Endothelial cell of umbilical vein (primary cell): ENCODE measurements around the gene PRDM1.

Experiments
- EZH2 ChIP-seq: IDR thresholded peaks from 2 replicates; pipeline ENCODE4 v1.6.1; 2012; ENCODE audit warnings: borderline replicate concordance, low read depth, mild to moderate bottlenecking, moderate library complexity, low read length, inconsistent platforms; ENCODE audit not compliant: severe bottlenecking
- FOS ChIP-seq: IDR thresholded peaks from 2 replicates; pipeline ENCODE4 v1.6.1; 2011; ENCODE audit warnings: mild to moderate bottlenecking, low read length, moderate library complexity, borderline replicate concordance; ENCODE audit not compliant: insufficient read depth
- JUN ChIP-seq: IDR thresholded peaks from 2 replicates; pipeline ENCODE4 v1.6.1; 2011; ENCODE audit warnings: borderline replicate concordance, low read depth; ENCODE audit not compliant: insufficient read length, insufficient read depth
- MYC ChIP-seq: IDR thresholded peaks from one replicate; pipeline ENCODE4 v1.6.1; 2011; ENCODE audit warnings: mild to moderate bottlenecking, low read depth, low read length
- POLR2A ChIP-seq: IDR thresholded peaks from 2 replicates; pipeline ENCODE4 v1.6.1; 2012; ENCODE audit warnings: low read depth, mild to moderate bottlenecking, control low read depth, low read length
- POLR2AphosphoS5 ChIP-seq: IDR thresholded peaks from 2 replicates; pipeline ENCODE4 v1.6.1; 2012; ENCODE audit warnings: low read depth, mild to moderate bottlenecking, control low read depth, low read length, moderate library complexity; ENCODE audit not compliant: insufficient read depth
- TF ChIP-seq, protein P1 (sequence below), 2 donors: IDR thresholded peaks; 1 replicate in 1 of 2; 2 replicates in 1 of 2; pipeline ENCODE4 v1.5.1; 2011; ENCODE audit warnings: low read length in 2 of 2, mild to moderate bottlenecking in 2 of 2, moderate library complexity in 2 of 2, control low read depth in 1 of 2, inconsistent platforms in 1 of 2, low read depth in 1 of 2; ENCODE audit not compliant: insufficient read depth in 1 of 2; ENCODE audit errors: extremely low read depth in 1 of 2
- TF ChIP-seq, protein P2 (sequence below): IDR thresholded peaks from 2 replicates; pipeline ENCODE4 v1.6.1; 2011; ENCODE audit not compliant: insufficient read depth, insufficient read length

DNA sequence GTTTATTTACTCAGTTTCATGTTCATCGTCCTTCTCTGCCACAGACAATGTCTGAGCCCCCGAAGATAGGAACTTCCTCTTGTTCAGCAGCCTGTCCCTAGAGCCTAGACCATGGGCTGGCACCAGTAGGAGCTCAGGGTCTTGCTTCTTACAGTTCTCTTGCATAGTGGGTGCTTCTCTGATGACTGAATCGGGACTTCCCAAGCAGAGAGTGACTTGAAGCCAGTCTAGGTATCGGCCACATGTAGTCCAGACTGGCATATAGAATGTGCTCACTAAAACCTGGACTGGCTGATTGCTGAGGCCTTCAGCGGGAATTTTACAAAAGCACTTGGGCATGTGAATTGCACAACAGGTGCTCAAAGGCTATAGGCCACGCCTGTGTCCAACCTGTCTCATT, 52.0 kb downstream of the PRDM1 start:
- TF ChIP-seq, protein P1, sequence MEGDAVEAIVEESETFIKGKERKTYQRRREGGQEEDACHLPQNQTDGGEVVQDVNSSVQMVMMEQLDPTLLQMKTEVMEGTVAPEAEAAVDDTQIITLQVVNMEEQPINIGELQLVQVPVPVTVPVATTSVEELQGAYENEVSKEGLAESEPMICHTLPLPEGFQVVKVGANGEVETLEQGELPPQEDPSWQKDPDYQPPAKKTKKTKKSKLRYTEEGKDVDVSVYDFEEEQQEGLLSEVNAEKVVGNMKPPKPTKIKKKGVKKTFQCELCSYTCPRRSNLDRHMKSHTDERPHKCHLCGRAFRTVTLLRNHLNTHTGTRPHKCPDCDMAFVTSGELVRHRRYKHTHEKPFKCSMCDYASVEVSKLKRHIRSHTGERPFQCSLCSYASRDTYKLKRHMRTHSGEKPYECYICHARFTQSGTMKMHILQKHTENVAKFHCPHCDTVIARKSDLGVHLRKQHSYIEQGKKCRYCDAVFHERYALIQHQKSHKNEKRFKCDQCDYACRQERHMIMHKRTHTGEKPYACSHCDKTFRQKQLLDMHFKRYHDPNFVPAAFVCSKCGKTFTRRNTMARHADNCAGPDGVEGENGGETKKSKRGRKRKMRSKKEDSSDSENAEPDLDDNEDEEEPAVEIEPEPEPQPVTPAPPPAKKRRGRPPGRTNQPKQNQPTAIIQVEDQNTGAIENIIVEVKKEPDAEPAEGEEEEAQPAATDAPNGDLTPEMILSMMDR (IDR thresholded peaks at IDR 0.05; ENCODE audit: extremely low read depth in 1 of 2, insufficient read depth in 1 of 2, low read depth in 1 of 2, low read length in 2 of 2): no peak
- TF ChIP-seq POLR2AphosphoS5 (no peak), EZH2 (no peak), JUN (no peak), POLR2A (no peak), MYC (no peak), FOS (no peak)
- TF ChIP-seq, protein P2, sequence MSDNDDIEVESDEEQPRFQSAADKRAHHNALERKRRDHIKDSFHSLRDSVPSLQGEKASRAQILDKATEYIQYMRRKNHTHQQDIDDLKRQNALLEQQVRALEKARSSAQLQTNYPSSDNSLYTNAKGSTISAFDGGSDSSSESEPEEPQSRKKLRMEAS: no peak
